Measurements from ENCODE around the gene APEH. TPM values are rescaled to one million over a fixed set of nuclear protein-coding genes. Genes with fewer than 3 reads are reported as not detected.

The APEH gene
- polyA plus RNA-seq, 1 donor from 2014 or later = 98.4 TPM

DNA sequence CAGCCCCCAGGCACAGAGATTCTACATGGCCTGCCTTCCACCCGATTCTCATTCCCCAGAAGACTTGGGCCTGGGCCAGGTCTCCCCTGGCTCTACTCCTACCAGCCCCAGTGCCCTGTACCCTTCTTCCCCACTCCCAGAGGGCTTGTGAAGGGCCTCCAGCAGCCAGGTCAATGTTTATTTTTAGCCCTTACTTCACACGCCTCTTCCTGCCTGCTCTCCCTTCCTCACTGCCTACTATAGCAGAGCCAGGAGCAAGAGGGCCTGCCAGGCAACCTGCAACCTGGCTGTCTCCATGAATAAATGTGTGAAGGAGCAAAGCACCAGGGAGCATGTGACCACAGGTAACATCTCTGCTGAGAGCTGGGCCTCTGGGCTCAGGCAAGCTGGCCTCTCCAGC lies 26.4 kb upstream of the APEH start:
- H3K4me2 ChIP-seq (ENCODE audit: low read length) = no peak overlapping the region
- H3K9ac ChIP-seq (ENCODE audit: low read length) = no peak overlapping the region
- H3K9me3 ChIP-seq (ENCODE audit: low read length) = no peaks in the 10 kb centered on the region
- H4K20me1 ChIP-seq (ENCODE audit: insufficient read depth) = no peaks in the 10 kb centered on the region
- no peak overlapping the region for H2AFZ ChIP-seq (ENCODE audit: low read depth, low read length)
- no peak for TF ChIP-seq SMC3 (conservative IDR thresholded peaks at IDR 0.05; ENCODE audit: poor library complexity)
- TF ChIP-seq, protein P1, sequence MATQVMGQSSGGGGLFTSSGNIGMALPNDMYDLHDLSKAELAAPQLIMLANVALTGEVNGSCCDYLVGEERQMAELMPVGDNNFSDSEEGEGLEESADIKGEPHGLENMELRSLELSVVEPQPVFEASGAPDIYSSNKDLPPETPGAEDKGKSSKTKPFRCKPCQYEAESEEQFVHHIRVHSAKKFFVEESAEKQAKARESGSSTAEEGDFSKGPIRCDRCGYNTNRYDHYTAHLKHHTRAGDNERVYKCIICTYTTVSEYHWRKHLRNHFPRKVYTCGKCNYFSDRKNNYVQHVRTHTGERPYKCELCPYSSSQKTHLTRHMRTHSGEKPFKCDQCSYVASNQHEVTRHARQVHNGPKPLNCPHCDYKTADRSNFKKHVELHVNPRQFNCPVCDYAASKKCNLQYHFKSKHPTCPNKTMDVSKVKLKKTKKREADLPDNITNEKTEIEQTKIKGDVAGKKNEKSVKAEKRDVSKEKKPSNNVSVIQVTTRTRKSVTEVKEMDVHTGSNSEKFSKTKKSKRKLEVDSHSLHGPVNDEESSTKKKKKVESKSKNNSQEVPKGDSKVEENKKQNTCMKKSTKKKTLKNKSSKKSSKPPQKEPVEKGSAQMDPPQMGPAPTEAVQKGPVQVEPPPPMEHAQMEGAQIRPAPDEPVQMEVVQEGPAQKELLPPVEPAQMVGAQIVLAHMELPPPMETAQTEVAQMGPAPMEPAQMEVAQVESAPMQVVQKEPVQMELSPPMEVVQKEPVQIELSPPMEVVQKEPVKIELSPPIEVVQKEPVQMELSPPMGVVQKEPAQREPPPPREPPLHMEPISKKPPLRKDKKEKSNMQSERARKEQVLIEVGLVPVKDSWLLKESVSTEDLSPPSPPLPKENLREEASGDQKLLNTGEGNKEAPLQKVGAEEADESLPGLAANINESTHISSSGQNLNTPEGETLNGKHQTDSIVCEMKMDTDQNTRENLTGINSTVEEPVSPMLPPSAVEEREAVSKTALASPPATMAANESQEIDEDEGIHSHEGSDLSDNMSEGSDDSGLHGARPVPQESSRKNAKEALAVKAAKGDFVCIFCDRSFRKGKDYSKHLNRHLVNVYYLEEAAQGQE (IDR thresholded peaks at IDR 0.05; ENCODE audit: borderline replicate concordance) = no peak
- no peak for TF ChIP-seq MXI1 (conservative IDR thresholded peaks at IDR 0.05; ENCODE audit: poor library complexity, severe bottlenecking)
- no peak for TF ChIP-seq RAD21 (conservative IDR thresholded peaks at IDR 0.05)
- TF ChIP-seq, protein P2, sequence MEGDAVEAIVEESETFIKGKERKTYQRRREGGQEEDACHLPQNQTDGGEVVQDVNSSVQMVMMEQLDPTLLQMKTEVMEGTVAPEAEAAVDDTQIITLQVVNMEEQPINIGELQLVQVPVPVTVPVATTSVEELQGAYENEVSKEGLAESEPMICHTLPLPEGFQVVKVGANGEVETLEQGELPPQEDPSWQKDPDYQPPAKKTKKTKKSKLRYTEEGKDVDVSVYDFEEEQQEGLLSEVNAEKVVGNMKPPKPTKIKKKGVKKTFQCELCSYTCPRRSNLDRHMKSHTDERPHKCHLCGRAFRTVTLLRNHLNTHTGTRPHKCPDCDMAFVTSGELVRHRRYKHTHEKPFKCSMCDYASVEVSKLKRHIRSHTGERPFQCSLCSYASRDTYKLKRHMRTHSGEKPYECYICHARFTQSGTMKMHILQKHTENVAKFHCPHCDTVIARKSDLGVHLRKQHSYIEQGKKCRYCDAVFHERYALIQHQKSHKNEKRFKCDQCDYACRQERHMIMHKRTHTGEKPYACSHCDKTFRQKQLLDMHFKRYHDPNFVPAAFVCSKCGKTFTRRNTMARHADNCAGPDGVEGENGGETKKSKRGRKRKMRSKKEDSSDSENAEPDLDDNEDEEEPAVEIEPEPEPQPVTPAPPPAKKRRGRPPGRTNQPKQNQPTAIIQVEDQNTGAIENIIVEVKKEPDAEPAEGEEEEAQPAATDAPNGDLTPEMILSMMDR (IDR thresholded peaks at IDR 0.05; ENCODE audit: poor library complexity, severe bottlenecking) = no peak
- no peaks in the 10 kb centered on the region for H3K27me3 ChIP-seq (ENCODE audit: insufficient read depth, low read depth, low read length)
- no peaks in the 10 kb centered on the region for H3K79me2 ChIP-seq (replicated peaks; ENCODE audit: insufficient read depth, low read length)
- H3F3A ChIP-seq (ENCODE audit: insufficient read depth, low read length, poor library complexity, severe bottlenecking) = no peaks in the 10 kb centered on the region
- H3K36me3 ChIP-seq (ENCODE audit: insufficient read depth, low read length) = no peaks in the 10 kb centered on the region
- H3K4me3 ChIP-seq (ENCODE audit: low read length) = no peak overlapping the region
- H3K27ac ChIP-seq (ENCODE audit: low read length) = no peak overlapping the region
- no peaks in the 10 kb centered on the region for H3K9me2 ChIP-seq (ENCODE audit: insufficient read depth, low read length)

DNA sequence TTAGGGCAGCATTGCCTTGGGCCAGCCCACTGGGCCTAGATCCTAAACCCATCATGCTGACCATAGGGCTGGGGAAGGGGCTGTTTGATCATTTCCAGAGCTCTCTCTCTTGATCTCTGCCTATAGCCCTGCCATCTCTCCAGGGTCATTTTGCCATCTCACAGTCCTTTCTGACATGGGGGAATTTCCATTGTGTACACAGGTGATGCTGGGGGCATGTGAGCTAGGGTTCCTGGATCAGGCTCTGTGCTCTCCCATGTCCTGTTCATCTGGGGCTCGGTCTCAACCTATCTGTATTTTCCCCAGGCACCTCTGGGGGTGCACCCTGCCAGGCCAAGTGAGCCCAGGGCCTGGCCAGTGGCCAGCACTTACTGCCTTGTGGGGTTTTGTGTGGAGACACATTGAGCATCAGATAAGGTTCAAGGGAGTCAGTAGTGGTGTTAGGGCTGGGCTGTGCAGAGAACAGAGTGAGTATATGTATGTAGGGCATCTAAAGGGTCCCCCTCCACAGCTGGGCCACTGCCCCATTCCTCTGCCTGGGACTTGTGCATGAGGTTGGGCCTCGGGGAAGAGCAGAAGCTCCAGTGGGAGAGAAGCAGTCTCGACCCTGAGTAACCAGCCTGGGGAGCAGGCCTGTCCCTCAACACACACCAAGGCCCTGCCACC lies 25.7 kb upstream of the APEH start:
- Histone ChIP-seq H3K9ac (ENCODE audit: low read length) (no peak overlapping the region), H4K20me1 (ENCODE audit: insufficient read depth) (no peaks in the 10 kb centered on the region), H3F3A (ENCODE audit: insufficient read depth, low read length, poor library complexity, severe bottlenecking) (no peaks in the 10 kb centered on the region), H3K27me3 (ENCODE audit: insufficient read depth, low read depth, low read length) (no peaks in the 10 kb centered on the region), H3K36me3 (ENCODE audit: insufficient read depth, low read length) (no peaks in the 10 kb centered on the region), H3K4me3 (ENCODE audit: low read length) (no peak overlapping the region), H3K9me3 (ENCODE audit: low read length) (no peaks in the 10 kb centered on the region), H3K79me2 (replicated peaks; ENCODE audit: insufficient read depth, low read length) (no peaks in the 10 kb centered on the region), H3K4me2 (ENCODE audit: low read length) (no peak overlapping the region), H2AFZ (ENCODE audit: low read depth, low read length) (no peak overlapping the region), H3K9me2 (ENCODE audit: insufficient read depth, low read length) (no peaks in the 10 kb centered on the region), H3K27ac (ENCODE audit: low read length) (no peak overlapping the region)
- TF ChIP-seq RAD21 (conservative IDR thresholded peaks at IDR 0.05) (no peak), SMC3 (conservative IDR thresholded peaks at IDR 0.05; ENCODE audit: poor library complexity) (no peak), MXI1 (conservative IDR thresholded peaks at IDR 0.05; ENCODE audit: poor library complexity, severe bottlenecking) (no peak)
- TF ChIP-seq, protein P2 (IDR thresholded peaks at IDR 0.05; ENCODE audit: poor library complexity, severe bottlenecking) = no peak

All from neural cell (in vitro differentiated cells).